ENCODE data around the gene ZCCHC7.

DNA sequence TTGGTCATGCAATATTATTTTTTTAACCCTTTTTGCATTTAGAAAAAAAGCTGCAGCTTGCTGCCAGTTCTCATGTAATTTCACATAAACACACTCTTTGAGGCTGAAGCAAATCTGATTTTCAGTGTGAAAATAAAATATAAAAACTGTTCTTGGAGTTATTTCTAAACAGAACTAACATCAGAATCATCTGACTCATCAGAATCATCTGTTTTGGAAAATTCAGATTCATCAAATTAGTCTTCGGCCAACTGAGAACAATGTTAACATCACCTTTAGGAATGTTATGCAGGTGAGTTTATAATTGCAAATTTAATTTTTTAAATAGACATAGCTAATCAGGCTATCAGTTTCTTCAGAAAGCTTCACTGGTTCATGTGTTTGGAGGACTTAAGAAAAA is 45.3 kb downstream of the ZCCHC7 start:
- no peak for TF ChIP-seq POLR2AphosphoS5 (IDR thresholded peaks at IDR 0.05; ENCODE audit: insufficient read depth, low read depth, low read length)
- no peak for TF ChIP-seq POLR2A (IDR thresholded peaks at IDR 0.05; ENCODE audit: low read depth, low read length)
